IPS-18a (cell line): ENCODE measurements around the gene MAP4K3.

Experiments used
- H3K27ac ChIP-seq: one replicate; pipeline ENCODE4 v1.5.1; 2013; ENCODE audit warnings: low read length
- H3K27me3 ChIP-seq: one replicate; pipeline ENCODE4 v1.6.1; 2013; ENCODE audit warnings: mild to moderate bottlenecking, low read length; ENCODE audit not compliant: control insufficient read depth, insufficient read depth
- H3K36me3 ChIP-seq: one replicate; pipeline ENCODE4 v1.6.1; 2013; ENCODE audit warnings: low read depth, low read length; ENCODE audit not compliant: control insufficient read depth
- H3K4me1 ChIP-seq: one replicate; pipeline ENCODE4 v1.6.1; 2013; ENCODE audit warnings: low read depth, low read length; ENCODE audit not compliant: control insufficient read depth
- H3K4me3 ChIP-seq: one replicate; pipeline ENCODE4 v1.5.1; 2013; ENCODE audit warnings: low read length
- H3K9ac ChIP-seq: one replicate; pipeline ENCODE4 v1.6.1; 2013; ENCODE audit warnings: mild to moderate bottlenecking, low read length, moderate library complexity
- H3K9me3 ChIP-seq: one replicate; pipeline ENCODE4 v1.6.1; 2013; ENCODE audit warnings: low read depth, low read length; ENCODE audit not compliant: control insufficient read depth

The MAP4K3 gene

DNA sequence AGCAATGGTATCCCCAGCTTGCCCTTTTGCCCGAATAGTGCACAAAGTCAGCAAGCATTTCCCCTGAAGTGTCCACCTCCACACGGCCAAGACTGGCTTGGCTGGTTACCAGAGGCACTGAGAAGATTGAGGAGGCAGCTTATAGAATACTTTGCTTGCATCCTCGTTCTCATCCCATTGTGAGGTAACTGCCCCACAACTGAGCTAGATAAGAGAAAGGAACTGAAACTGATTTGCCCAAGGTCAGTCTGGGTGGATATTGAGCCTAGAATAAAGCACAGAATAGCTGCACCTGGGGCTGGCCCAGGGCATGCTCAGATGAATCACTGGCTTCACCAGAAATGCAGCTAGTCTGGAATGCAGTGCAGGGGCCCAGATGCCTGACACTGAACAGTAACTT, 32.7 kb upstream of the MAP4K3 start:
- Histone ChIP-seq H3K27ac (no peak overlapping the region), H3K36me3 (no peaks in the 10 kb centered on the region), H3K4me1 (peaks cover 19% of the 10 kb centered on the region), H3K27me3 (no peaks in the 10 kb centered on the region), H3K4me3 (no peak overlapping the region), H3K9me3 (no peaks in the 10 kb centered on the region), H3K9ac (no peak overlapping the region)

DNA sequence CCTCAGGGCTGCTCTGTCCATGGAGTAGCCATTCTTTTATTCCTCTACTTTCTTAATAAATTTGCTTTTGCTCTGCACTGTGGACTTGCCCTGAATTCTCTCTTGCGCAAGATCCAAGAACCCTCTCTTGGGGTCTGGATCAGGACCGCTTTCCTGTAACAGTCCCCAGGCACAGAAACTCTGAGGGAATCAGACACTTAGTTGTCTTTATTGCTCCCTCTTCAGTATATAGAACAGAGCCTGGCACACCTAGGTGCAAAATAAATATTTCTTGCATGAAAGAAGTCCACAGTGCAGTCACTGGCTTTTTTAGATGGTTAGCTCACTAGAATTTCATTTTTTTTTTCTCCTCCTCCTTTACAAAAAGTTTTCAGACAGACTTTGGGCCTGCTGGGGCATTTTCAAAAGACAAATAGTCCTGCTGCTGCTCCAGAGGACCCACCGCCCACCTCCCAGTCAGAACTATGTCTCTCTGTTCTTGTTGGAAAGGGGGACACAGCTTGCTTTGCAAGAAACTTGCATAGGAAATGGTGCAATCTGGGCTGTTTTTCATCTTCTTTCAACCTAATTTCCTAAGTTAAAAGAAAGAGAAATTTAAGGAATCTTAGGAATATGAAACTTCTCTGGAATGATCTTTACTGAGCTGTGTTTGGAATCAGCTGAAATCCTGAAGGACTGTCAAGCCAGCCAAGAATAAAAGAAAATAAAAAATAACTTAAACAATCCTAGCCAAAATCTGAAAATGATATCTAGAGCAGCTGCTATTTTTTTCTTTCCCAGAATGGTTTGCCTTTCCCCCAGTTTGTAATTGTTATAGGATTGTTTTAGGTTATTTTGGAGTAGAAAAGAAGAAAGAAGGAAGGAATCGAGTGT, 31.7 kb upstream of the MAP4K3 start:
- H3K4me3 ChIP-seq: no peak overlapping the region
- peaks cover 19% of the 10 kb centered on the region for H3K4me1 ChIP-seq
- peak overlapping the region; percentile 10 for H3K27ac ChIP-seq
- H3K27me3 ChIP-seq: no peaks in the 10 kb centered on the region
- no peaks in the 10 kb centered on the region for H3K36me3 ChIP-seq
- H3K9ac ChIP-seq: no peak overlapping the region
- H3K9me3 ChIP-seq: no peaks in the 10 kb centered on the region

DNA sequence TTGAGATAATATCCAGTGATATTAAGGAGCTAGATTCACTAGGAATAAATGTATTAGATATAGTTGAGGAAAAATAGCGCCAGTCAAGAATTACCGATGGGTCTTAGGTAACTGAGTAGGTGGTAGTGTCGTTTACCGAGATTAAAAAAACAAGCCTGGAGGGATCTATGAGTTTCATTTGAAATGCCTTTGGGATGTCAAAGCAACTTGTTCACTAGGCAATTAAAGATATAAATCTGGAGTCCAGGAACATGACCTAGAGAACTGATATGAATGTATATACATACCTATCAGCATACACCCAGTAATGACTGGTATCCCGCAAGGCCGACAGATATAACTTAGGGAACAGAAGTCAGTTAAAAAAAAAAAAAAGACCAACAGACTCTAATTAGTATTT, 29.2 kb upstream of the MAP4K3 start:
- peaks cover 19% of the 10 kb centered on the region for H3K4me1 ChIP-seq
- H3K36me3 ChIP-seq: no peaks in the 10 kb centered on the region
- no peak overlapping the region for H3K9ac ChIP-seq
- no peak overlapping the region for H3K27ac ChIP-seq
- no peaks in the 10 kb centered on the region for H3K9me3 ChIP-seq
- H3K27me3 ChIP-seq: no peaks in the 10 kb centered on the region
- H3K4me3 ChIP-seq: no peak overlapping the region

DNA sequence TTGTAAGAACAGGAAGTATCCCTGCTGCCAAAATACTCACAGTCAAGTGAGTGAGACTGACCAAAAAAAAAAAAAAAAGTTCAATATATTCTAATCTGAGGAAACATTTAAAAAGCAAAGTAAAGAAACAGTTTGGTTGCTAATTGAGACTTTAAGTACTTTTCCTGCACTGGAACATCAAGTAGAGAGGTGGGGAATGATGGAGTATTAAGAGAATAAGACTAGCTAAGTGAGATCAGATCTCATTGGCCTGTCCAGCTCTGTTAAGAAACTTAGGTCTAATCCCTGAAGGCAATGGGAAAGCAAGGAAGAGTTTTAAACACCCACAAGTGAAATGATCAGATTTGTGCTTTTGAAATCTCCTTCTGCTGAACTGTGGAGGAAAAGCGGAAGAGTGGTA, 27.8 kb upstream of the MAP4K3 start:
- H3K27me3 ChIP-seq: no peaks in the 10 kb centered on the region

DNA sequence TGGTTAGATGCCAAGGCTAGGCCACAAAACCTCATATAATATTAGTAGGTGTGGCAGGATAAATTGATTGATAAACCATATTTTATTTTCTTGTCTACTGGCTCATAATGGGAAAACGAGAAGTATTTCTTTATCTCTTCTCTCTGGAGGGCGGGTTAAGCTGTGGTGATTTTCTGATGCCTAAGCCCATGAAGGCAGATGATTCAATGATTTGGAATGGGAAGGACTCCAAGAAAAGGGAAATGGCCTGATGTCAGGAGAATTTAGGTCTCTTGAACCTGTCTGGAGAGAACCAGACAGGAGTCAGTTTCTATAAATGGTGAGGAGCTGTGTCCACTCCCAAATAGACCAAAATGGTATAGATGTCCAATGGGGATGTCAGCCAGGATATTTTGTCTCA, 18.7 kb upstream of the MAP4K3 start:
- Histone ChIP-seq H3K36me3 (no peaks in the 10 kb centered on the region), H3K27ac (no peak overlapping the region), H3K9ac (no peak overlapping the region), H3K4me1 (no peaks in the 10 kb centered on the region), H3K27me3 (no peaks in the 10 kb centered on the region), H3K4me3 (no peak overlapping the region), H3K9me3 (no peaks in the 10 kb centered on the region)

More for the DNA sequence above, 27.8 kb upstream of the MAP4K3 start:
- H3K9ac ChIP-seq: no peak overlapping the region
- peaks cover 16% of the 10 kb centered on the region for H3K4me1 ChIP-seq
- H3K27ac ChIP-seq: no peak overlapping the region
- no peaks in the 10 kb centered on the region for H3K36me3 ChIP-seq
- H3K9me3 ChIP-seq: no peaks in the 10 kb centered on the region
- H3K4me3 ChIP-seq: no peak overlapping the region

DNA sequence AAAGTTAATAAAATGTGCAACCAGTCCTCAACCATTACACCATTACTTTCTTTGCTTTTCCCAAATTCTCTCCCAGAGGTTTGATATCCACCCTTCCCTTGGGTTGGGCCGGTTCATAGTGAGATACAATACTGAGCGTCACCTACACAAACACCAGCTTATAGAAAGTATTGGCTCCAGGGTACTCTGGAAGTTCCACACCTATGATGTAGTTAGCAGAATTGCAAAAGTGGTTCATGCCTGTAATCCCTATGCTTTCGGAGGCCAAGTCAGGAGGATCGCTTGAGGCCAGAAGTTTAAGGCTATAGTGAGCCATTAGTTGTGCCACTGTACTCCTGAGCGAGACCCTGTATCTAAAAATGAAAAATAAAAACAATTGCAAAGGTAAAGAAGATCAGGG, 15.3 kb upstream of the MAP4K3 start:
- no peaks in the 10 kb centered on the region for H3K4me1 ChIP-seq

DNA sequence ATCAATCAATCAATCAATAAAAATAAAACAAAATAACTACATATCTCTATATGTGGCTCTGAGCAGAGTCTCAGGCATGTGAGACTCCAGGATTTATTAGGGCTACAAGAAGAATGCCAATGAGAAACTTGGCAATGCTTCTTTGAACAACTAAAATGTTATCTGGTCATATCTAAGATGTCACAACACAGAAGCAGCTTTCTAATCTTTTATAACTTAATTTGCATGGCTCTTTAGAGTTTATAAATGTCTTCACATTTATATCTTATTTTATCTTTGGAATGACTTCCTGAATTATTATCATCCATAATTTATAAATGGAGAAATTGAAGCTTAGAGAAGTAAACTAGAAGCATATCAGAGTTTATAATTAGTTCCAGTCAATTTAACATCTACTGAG, 14.9 kb upstream of the MAP4K3 start:
- Histone ChIP-seq H3K27ac (no peak overlapping the region), H3K9me3 (no peaks in the 10 kb centered on the region), H3K36me3 (no peaks in the 10 kb centered on the region), H3K4me3 (no peak overlapping the region), H3K4me1 (no peaks in the 10 kb centered on the region), H3K27me3 (no peaks in the 10 kb centered on the region), H3K9ac (no peak overlapping the region)

More for the DNA sequence above, 15.3 kb upstream of the MAP4K3 start:
- no peaks in the 10 kb centered on the region for H3K9me3 ChIP-seq
- H3K9ac ChIP-seq: no peak overlapping the region
- no peak overlapping the region for H3K27ac ChIP-seq
- no peaks in the 10 kb centered on the region for H3K36me3 ChIP-seq
- no peak overlapping the region for H3K4me3 ChIP-seq
- no peaks in the 10 kb centered on the region for H3K27me3 ChIP-seq

DNA sequence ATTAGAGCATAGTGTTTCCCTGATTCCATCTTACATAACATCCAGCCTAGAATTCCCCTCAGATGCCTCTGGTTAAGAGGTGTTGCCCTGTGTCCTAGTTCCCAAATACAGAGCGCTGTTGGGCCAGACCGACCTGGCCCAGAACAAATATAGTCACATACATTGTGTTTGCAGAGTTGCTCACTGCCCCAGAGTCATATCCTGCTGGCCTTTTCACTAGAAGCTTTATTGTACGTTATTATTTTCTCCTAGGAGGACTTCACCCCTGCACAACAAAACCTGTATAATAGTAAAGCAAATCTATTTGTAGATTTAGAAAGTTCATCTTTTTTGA, 11.1 kb upstream of the MAP4K3 start:
- no peak overlapping the region for H3K27ac ChIP-seq
- H3K9me3 ChIP-seq: no peaks in the 10 kb centered on the region
- H3K4me3 ChIP-seq: no peak overlapping the region
- H3K27me3 ChIP-seq: no peaks in the 10 kb centered on the region
- H3K36me3 ChIP-seq: no peaks in the 10 kb centered on the region
- no peaks in the 10 kb centered on the region for H3K4me1 ChIP-seq
- no peak overlapping the region for H3K9ac ChIP-seq

DNA sequence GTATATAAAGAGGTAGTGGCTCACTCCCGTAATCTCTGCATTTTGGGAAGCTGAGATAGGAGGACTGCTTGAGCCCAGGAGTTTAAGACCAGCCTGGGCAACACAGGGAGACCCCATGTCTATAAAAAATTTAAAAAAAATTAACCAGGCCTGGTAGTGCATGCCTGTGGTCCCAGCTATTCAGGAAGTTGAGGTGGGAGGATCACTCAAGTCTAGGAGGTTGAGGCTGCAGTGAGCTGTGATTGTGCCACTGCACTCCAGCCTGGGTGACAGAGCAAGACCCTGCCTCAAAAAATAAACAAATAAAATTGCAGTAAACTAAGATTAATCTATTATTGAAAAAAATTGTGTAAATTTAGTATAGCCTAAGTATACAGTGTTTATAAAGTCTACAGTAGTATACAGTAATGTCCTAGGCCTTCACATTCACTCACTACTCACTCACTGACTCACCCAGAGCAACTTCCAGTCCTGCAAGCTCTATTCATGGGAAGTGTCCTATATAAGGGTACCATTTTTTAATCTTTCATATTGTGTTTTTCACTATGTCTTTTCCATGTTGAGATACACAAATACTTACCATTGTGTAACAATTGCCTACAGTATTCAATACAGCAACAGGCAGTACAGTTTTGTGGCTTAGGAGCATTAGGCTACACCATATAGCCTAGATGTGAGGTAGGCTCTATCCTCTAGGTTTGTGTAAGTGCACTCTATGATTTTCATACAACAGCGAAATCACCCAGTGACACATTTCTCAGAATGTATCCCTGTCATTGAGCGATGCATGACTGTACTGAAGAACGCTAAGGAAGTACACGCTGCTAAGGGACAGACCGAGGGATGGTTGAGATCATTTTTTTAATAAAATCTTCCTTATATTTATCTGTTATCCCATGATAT, 10.4 kb upstream of the MAP4K3 start:
- no peaks in the 10 kb centered on the region for H3K9me3 ChIP-seq
- no peak overlapping the region for H3K4me3 ChIP-seq
- H3K36me3 ChIP-seq: no peaks in the 10 kb centered on the region
- H3K27me3 ChIP-seq: no peaks in the 10 kb centered on the region
- no peak overlapping the region for H3K27ac ChIP-seq
- no peak overlapping the region for H3K9ac ChIP-seq
- no peaks in the 10 kb centered on the region for H3K4me1 ChIP-seq

DNA sequence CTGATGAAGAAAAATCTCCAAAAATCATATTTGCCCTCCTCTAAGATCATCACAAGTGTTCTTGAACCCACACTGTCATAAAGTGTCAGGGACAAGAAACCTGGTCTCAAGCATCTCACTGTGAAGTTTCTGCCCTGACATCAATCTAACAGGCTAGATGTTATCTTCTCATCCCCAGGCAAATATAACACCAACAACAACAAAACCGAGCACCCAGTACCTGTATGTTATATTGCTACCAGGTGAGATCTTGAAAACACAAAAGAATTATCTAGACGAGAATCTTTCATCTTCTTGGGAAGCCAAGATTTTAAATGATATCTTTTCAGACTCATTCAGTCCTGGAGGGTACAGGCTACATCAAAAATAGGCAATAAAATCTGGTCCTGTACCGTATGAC, 8.8 kb upstream of the MAP4K3 start:
- no peaks in the 10 kb centered on the region for H3K9me3 ChIP-seq
- no peaks in the 10 kb centered on the region for H3K4me1 ChIP-seq
- H3K4me3 ChIP-seq: no peak overlapping the region
- H3K27ac ChIP-seq: no peak overlapping the region
- H3K36me3 ChIP-seq: no peaks in the 10 kb centered on the region
- H3K27me3 ChIP-seq: no peaks in the 10 kb centered on the region
- H3K9ac ChIP-seq: no peak overlapping the region

DNA sequence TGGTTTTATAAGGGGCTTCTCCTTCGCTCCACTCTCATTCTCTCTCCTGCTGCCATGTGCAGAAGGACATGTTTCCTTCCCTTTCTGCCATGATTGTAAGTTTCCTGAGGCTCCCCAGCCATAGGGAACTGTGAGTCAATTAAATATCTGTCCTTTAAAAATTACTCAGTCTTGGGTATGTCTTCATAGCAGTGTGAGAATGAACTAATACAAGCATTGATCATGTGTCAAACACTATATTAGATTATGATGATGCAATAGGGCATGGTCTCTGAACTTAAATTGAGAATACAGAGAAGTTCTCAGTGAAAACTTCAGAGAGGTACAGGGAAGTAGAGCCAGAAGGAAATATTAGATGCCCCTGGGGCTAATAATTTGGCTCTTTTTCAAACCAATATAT, 5.9 kb upstream of the MAP4K3 start:
- Histone ChIP-seq H3K4me3 (no peak overlapping the region), H3K27me3 (no peaks in the 10 kb centered on the region), H3K27ac (no peak overlapping the region), H3K9me3 (no peaks in the 10 kb centered on the region), H3K4me1 (peaks cover 6% of the 10 kb centered on the region), H3K36me3 (no peaks in the 10 kb centered on the region), H3K9ac (no peak overlapping the region)
